MCF 10A (cell line): ENCODE data around the gene CRYBB1. TPM values are rescaled to one million over a fixed set of nuclear protein-coding genes. Genes with fewer than 3 reads are reported as not detected.

Source experiments
- BruUV-seq: library from RNA; stranded (reverse); fragments of 400-500 nt; replicated peaks from 2 replicates; lab custom pipeline; 2021; lab: Mats Ljungman, UMichigan
- CTCF ChIA-PET: fragments of 300-600 bp; sonication (Branson Sonifier 250); formaldehyde crosslinking; extraction: SDS; loops from one replicate; lab custom pipeline; 2021; ENCODE audit warnings: antibody characterized with exemption, inconsistent platforms; lab: Yijun Ruan, JAX
- POLR2A ChIA-PET: fragments of 300-600, 350-650 bp; sonication (Branson Sonifier 250); formaldehyde crosslinking; extraction: SDS; loops from one replicate; lab custom pipeline; 2020; ENCODE audit warnings: antibody characterized with exemption, inconsistent platforms; lab: Yijun Ruan, JAX
- DNase-seq: peaks from one replicate; pipeline ENCODE4 v3.0.0-alpha.2; 2018; ENCODE audit not compliant: unreplicated experiment
- H3K27ac Mint-ChIP-seq: one replicate; pipeline ENCODE4 v1.8.0; 2022; ENCODE audit warnings: mild to moderate bottlenecking, low read depth, mixed read lengths; ENCODE audit not compliant: unreplicated experiment
- H3K27me3 Mint-ChIP-seq: one replicate; pipeline ENCODE4 v1.8.0; 2022; ENCODE audit warnings: mixed read lengths; ENCODE audit not compliant: insufficient read depth, unreplicated experiment
- H3K36me3 Mint-ChIP-seq: one replicate; pipeline ENCODE4 v1.8.0; 2022; ENCODE audit warnings: mild to moderate bottlenecking, moderate library complexity, mixed read lengths; ENCODE audit not compliant: insufficient read depth, unreplicated experiment
- H3K4me1 Mint-ChIP-seq: one replicate; pipeline ENCODE4 v1.8.0; 2022; ENCODE audit warnings: mixed read lengths; ENCODE audit not compliant: insufficient read depth, unreplicated experiment
- H3K4me3 Mint-ChIP-seq: one replicate; pipeline ENCODE4 v1.8.0; 2022; ENCODE audit warnings: mild to moderate bottlenecking, moderate library complexity, mixed read lengths; ENCODE audit not compliant: unreplicated experiment
- H3K9me3 Mint-ChIP-seq: one replicate; pipeline ENCODE4 v1.8.0; 2022; ENCODE audit warnings: mixed read lengths; ENCODE audit not compliant: unreplicated experiment
- CTCF ChIP-seq: fragments of 200-600 bp; IDR thresholded peaks from one replicate; pipeline ENCODE4 v1.8.0; 2022; ENCODE audit warnings: antibody characterized with exemption, mild to moderate bottlenecking; ENCODE audit not compliant: unreplicated experiment
- intact Hi-C: fragments of 100-400 bp; cut with micrococcal nuclease; formaldehyde crosslinking; loops from 2 replicates; pipeline ENCODE4 v1.14.1; 2022
- total RNA-seq: library from RNA; stranded (reverse); gene quantifications from 2 replicates; pipeline ENCODE4 v1.2.3, GENCODE V29; 2022

CRYBB1 gene
- total RNA-seq, 1 experiment from 2014 or later = not detected

GRCh38 chr22:26553056-26553752, 64.6 kb downstream of the CRYBB1 start:
- TF ChIP-seq CTCF = no peak
- Mint-ChIP-seq H3K27me3 (no peaks in the 10 kb centered on the region), H3K36me3 (no peaks in the 10 kb centered on the region), H3K27ac (no peak overlapping the region), H3K9me3 (no peaks in the 10 kb centered on the region), H3K4me1 (no peaks in the 10 kb centered on the region), H3K4me3 (no peak overlapping the region)
- POLR2A ChIA-PET = no interaction called here
- DNase-seq = peak; percentile 11
- intact Hi-C loops = no loop called here
- CTCF ChIA-PET = no interaction called here
- BruUV-seq = no TSS peak

GRCh38 chr22:26552466-26552865, 65.4 kb downstream of the CRYBB1 start:
- Mint-ChIP-seq H3K36me3 (no peaks in the 10 kb centered on the region), H3K9me3 (no peaks in the 10 kb centered on the region), H3K4me1 (no peaks in the 10 kb centered on the region), H3K27me3 (no peaks in the 10 kb centered on the region), H3K27ac (no peak overlapping the region), H3K4me3 (no peak overlapping the region)
- POLR2A ChIA-PET = interaction anchor here (0.7 kb wide), 1 partner anchor 38 kb away, joined by 3 read pairs; the partner anchor contains the start of gene TPST2
- no peak for TF ChIP-seq CTCF
- CTCF ChIA-PET = no interaction called here
- intact Hi-C loops = no loop called here
- no peak for DNase-seq
- no TSS peak for BruUV-seq

- Mint-ChIP-seq H3K4me1 (no peaks in the 10 kb centered on the region), H3K36me3 (no peaks in the 10 kb centered on the region), H3K27me3 (no peaks in the 10 kb centered on the region), H3K27ac (no peak overlapping the region), H3K9me3 (no peaks in the 10 kb centered on the region), H3K4me3 (no peak overlapping the region)
- DNase-seq = no peak
- ChIA-PET POLR2A (interaction anchor here (0.6 kb wide), 1 partner anchor 21 kb away, joined by 3 read pairs; no protein-coding TSS in a partner anchor), CTCF (interaction anchor here (0.6 kb wide), 2 partner anchors 62 to 1591 kb away, joined by 3 read pairs; no protein-coding TSS in a partner anchor)
- BruUV-seq = no TSS peak
- no peak for TF ChIP-seq CTCF
- intact Hi-C loops = no loop called here
These were observed 66.3 kb downstream of the CRYBB1 start for GRCh38 chr22:26551568-26551967.

- H3K27me3 Mint-ChIP-seq = no peaks in the 10 kb centered on the region
- no peak overlapping the region for H3K4me3 Mint-ChIP-seq
- no peaks in the 10 kb centered on the region for H3K36me3 Mint-ChIP-seq
- no TSS peak for BruUV-seq
- no peak for DNase-seq
- ChIA-PET POLR2A (interaction anchor here (0.5 to 1.1 kb wide), 2 partner anchors 38 to 66 kb away, joined by 3 to 5 read pairs; partner anchors contain the start of gene TFIP11), CTCF (interaction anchor here (0.6 to 1.2 kb wide), 2 partner anchors 25 to 43 kb away, joined by 3 read pairs; no protein-coding TSS in a partner anchor)
- H3K27ac Mint-ChIP-seq = no peak overlapping the region
- intact Hi-C loops = no loop called here
- no peaks in the 10 kb centered on the region for H3K4me1 Mint-ChIP-seq
- no peak for TF ChIP-seq CTCF
- no peaks in the 10 kb centered on the region for H3K9me3 Mint-ChIP-seq
These were observed 67.3 kb downstream of the CRYBB1 start for GRCh38 chr22:26550498-26551033.
